Stimulated activated naive CD8-positive, alpha-beta T cell treated with anti-CD3 and anti-CD28 coated beads, Interleukin-15, Interleukin-2, amounts not matched to agents 100 ng/mL and 50 ng/mL, for 24 hours (primary cell): ENCODE data around the gene PROX2.

Experiments used
- H3K27ac Mint-ChIP-seq: one replicate; pipeline ENCODE4 v1.8.0; 2021; ENCODE audit warnings: mild to moderate bottlenecking, mixed read lengths
- H3K27me3 Mint-ChIP-seq: one replicate; pipeline ENCODE4 v1.8.0; 2021; ENCODE audit warnings: mixed read lengths
- H3K36me3 Mint-ChIP-seq: one replicate; pipeline ENCODE4 v1.8.0; 2021; ENCODE audit warnings: low read depth, mixed read lengths
- H3K4me1 Mint-ChIP-seq: one replicate; pipeline ENCODE4 v1.8.0; 2021; ENCODE audit warnings: low read depth, mixed read lengths
- H3K4me3 Mint-ChIP-seq: one replicate; pipeline ENCODE4 v1.8.0; 2021; ENCODE audit warnings: mild to moderate bottlenecking, mixed read lengths
- H3K9me3 Mint-ChIP-seq: one replicate; pipeline ENCODE4 v1.8.0; 2021; ENCODE audit warnings: mixed read lengths

The PROX2 gene

DNA sequence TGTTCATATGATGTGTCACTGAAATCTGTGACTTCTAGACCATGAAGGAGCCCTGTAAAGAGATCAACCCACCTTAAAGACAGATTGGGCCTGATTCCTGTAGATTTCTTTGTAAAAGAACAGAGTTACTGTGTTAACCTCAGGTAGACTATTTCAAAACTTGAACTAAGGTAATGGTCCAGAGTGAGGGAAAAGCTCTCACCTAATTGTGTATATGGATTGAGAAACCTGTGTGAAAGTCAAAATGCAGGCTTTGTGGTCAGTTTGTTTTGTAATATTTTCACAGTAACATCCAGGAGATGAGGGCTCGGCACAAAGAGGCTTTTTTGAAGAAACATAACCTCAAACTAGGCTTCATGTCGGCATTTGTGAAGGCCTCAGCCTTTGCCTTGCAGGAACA is 22.1 kb upstream of the PROX2 start:
- peaks cover 3% of the 10 kb centered on the region for H3K4me1 Mint-ChIP-seq
- no peak overlapping the region for H3K4me3 Mint-ChIP-seq
- H3K27ac Mint-ChIP-seq = peak overlapping the region; percentile 15
- no peaks in the 10 kb centered on the region for H3K27me3 Mint-ChIP-seq
- H3K9me3 Mint-ChIP-seq = no peaks in the 10 kb centered on the region
- H3K36me3 Mint-ChIP-seq = peaks cover 82% of the 10 kb centered on the region

DNA sequence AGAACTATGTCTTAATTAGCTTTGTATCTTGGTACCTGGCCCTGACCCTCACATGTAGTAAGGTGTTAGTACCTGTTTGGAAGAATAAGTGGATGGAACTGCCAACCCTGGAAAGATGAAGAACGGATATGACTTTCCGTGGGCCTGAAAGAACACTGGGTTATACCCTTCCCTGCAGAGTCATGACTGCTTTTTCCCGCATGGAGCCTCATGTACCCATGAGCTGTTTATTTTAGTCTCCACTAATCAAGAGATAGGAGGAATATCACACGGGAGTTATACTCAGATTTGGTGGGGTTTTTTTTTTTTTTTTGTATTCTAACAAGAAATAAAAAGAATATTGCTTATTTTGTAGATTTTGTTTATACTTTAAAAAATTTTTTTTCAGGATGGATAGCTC is 21.7 kb upstream of the PROX2 start:
- H3K4me1 Mint-ChIP-seq = peaks cover 6% of the 10 kb centered on the region

DNA sequence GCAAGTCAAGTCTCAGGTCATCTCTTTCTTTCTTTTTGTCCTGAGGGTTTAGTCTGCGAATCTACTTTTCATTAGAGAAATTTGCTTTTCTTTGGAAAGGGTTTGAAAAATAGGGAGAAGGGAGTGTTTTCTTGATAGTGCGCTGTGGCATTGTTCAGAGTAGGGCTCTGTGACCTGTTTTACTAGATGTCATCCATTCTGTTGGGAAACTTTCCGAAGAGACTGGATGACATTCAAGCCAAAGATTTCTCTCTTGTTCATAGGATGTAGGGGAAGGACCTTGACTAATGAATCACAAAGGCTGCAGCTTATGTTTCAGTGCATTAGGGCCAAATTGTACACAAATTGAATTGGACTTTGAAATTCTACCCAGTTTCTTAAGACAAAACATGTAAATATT is 20.5 kb upstream of the PROX2 start:
- Mint-ChIP-seq H3K4me1 (peaks cover 6% of the 10 kb centered on the region), H3K9me3 (no peaks in the 10 kb centered on the region), H3K27me3 (no peaks in the 10 kb centered on the region), H3K4me3 (no peak overlapping the region), H3K27ac (no peak overlapping the region), H3K36me3 (peaks cover 85% of the 10 kb centered on the region)

More for the DNA sequence above, 21.7 kb upstream of the PROX2 start:
- Mint-ChIP-seq H3K4me3 (no peak overlapping the region), H3K27me3 (no peaks in the 10 kb centered on the region), H3K27ac (no peak overlapping the region), H3K36me3 (peaks cover 81% of the 10 kb centered on the region), H3K9me3 (no peaks in the 10 kb centered on the region)

DNA sequence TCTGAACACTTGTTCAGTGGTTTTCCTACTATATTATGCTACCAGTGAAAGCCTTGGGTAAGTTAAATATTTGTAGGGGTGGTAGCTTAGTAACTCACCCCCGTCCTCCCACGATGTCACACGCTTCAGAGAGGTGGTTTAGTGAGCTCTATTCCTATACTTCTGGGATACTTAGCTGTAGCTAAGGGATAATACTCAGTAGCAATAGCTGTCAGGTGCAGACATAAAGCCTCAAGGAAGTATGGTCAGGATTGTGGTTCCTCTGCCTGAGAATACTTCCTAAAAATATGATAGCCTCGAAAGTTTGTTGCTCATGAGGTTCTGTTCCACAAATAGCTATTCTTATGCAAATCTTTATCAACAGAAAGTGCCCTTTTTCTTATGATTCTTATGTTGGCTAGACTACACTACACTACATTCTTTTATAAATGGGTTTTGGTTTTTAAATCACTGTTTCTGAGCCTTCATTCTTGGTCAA is 17.7 kb upstream of the PROX2 start:
- Mint-ChIP-seq H3K36me3 (peaks cover 82% of the 10 kb centered on the region), H3K27ac (peak overlapping the region; percentile 1), H3K9me3 (no peaks in the 10 kb centered on the region)

DNA sequence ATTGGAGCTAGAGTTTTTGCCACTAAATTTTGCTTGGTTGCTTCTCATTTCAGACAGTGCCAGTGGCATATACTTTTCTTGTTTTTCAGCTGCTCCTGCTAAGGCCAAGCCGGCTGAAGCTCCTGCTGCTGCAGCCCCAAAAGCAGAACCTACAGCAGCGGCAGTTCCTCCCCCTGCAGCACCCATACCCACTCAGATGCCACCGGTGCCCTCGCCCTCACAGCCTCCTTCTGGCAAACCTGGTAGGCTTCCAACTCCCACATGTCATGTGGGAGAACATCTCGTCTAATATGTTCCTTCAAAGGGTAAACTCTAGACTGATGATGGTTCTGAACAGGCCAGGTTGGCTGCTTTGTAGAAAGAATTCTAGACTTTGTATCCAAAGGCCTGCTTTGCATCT is 16.8 kb upstream of the PROX2 start:
- H3K4me3 Mint-ChIP-seq = no peak overlapping the region
- no peaks in the 10 kb centered on the region for H3K9me3 Mint-ChIP-seq
- no peaks in the 10 kb centered on the region for H3K27me3 Mint-ChIP-seq
- H3K4me1 Mint-ChIP-seq = peaks cover 13% of the 10 kb centered on the region
- H3K27ac Mint-ChIP-seq = no peak overlapping the region
- peaks cover 83% of the 10 kb centered on the region for H3K36me3 Mint-ChIP-seq

More for the DNA sequence above, 17.7 kb upstream of the PROX2 start:
- Mint-ChIP-seq H3K27me3 (no peaks in the 10 kb centered on the region), H3K4me1 (peaks cover 6% of the 10 kb centered on the region), H3K4me3 (no peak overlapping the region)

DNA sequence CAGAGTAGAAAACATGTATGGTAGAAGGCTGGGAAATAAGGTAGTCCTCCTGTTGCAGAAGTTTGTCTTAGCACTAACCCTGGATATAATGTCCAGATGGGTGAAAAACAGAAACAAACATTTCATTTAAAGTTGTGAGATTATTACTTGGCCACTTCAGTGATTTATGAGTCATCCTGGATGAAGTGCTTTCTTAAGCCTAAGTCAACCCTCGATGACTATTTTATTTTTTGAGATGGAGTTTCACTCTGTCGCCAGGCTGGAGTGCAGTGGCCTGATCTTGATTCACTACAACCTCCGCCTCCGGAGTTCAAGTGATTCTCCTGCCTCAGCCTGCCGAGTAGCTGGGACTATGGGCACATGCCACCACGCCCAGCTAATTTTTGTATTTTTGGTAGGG is 15.9 kb upstream of the PROX2 start:
- Mint-ChIP-seq H3K4me1 (peaks cover 13% of the 10 kb centered on the region), H3K4me3 (no peak overlapping the region), H3K27ac (no peak overlapping the region), H3K9me3 (no peaks in the 10 kb centered on the region), H3K27me3 (no peaks in the 10 kb centered on the region), H3K36me3 (peaks cover 76% of the 10 kb centered on the region)

DNA sequence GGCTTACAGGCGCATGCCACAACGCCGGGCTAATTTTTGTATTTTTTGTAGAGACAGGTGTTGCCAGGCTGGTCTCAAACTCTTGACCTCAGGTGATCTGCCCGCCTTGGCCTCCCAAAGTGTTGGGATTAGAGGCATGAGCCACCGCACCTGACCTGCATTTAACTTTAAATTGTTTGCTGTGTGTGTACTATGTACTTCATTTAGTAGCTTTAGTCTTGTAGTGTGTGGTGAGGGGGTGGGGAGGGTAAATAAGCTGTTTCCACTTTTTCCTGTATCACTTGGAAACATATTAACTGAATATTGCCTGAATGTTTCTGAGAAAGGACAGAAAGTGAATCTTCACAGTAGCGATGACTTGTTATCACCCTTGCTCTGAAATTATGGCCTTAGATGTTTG is 14.3 kb upstream of the PROX2 start:
- no peak overlapping the region for H3K27ac Mint-ChIP-seq
- peaks cover 77% of the 10 kb centered on the region for H3K36me3 Mint-ChIP-seq
- H3K27me3 Mint-ChIP-seq = no peaks in the 10 kb centered on the region
- H3K9me3 Mint-ChIP-seq = no peaks in the 10 kb centered on the region
- H3K4me3 Mint-ChIP-seq = no peak overlapping the region
- H3K4me1 Mint-ChIP-seq = peaks cover 27% of the 10 kb centered on the region

DNA sequence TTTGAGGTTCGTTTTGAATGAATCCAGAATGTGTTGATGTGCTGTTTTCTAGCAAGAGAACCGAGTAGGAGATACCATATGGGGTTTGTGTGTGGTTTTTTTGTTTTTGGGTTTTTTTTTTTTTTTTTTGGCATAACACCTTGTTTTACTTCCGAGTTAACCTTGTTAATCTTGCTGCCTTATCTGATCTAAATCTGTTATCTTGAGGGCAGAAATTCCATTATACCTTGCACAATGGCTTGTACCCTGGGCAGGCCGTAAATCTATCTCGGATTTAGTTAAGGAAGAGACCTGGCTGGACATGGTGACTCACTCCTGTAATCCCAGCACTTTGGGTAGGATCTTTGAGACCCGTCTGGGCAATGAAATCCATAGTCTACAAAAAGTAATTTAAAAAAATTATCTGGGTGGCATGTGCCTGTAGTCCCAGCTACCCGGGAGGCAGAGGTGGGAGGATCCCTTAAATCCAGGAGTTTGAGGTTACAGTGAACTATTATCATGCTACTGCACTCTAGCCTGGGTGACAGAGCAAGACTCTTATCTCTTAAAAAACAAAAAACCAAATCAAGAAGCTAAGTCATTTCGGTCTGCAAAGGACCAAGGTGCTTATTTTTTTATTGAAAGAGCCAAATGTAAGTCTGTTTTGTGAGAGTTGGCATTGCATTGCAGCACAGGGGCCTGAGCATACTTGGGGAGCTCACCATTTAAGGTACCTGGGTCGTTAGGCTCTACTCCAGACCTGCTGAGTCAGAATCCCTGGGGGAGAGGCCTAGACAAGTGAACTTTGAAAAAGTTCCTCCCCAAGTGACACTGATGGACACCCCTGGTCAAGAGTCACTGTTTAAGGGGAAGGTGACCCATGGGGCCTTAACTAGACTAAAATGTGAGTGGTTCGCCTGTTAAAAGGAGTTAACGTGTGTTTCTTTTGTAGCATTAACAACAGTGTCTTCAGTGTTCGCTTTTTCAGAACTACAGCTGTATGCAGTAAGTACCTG is 12.5 kb upstream of the PROX2 start:
- Mint-ChIP-seq H3K9me3 (no peaks in the 10 kb centered on the region), H3K27ac (no peak overlapping the region), H3K4me3 (no peak overlapping the region), H3K36me3 (peaks cover 79% of the 10 kb centered on the region), H3K4me1 (peaks cover 44% of the 10 kb centered on the region), H3K27me3 (no peaks in the 10 kb centered on the region)

DNA sequence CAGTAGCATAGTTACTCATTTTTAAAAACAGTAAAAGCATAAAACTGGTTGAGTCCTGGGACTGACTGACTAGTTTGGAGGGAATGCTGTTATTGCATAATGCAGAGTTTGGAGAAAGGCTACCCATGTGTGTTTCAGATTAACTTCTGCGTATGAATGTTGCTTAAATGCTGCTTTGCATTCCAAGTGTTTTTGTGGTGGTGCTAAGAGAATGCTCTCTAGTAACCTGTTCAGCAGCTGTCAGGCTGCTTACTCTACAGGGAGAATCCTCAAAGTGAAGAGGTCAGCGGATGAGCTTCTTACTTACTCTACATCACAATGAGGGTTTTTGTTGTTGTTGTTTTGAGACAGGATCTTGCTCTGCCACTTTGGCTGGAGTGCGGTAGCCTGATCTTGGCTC is 10.1 kb upstream of the PROX2 start:
- Mint-ChIP-seq H3K27me3 (no peaks in the 10 kb centered on the region), H3K27ac (no peak overlapping the region), H3K4me3 (no peak overlapping the region), H3K9me3 (no peaks in the 10 kb centered on the region), H3K4me1 (peaks cover 52% of the 10 kb centered on the region), H3K36me3 (peaks cover 70% of the 10 kb centered on the region)

DNA sequence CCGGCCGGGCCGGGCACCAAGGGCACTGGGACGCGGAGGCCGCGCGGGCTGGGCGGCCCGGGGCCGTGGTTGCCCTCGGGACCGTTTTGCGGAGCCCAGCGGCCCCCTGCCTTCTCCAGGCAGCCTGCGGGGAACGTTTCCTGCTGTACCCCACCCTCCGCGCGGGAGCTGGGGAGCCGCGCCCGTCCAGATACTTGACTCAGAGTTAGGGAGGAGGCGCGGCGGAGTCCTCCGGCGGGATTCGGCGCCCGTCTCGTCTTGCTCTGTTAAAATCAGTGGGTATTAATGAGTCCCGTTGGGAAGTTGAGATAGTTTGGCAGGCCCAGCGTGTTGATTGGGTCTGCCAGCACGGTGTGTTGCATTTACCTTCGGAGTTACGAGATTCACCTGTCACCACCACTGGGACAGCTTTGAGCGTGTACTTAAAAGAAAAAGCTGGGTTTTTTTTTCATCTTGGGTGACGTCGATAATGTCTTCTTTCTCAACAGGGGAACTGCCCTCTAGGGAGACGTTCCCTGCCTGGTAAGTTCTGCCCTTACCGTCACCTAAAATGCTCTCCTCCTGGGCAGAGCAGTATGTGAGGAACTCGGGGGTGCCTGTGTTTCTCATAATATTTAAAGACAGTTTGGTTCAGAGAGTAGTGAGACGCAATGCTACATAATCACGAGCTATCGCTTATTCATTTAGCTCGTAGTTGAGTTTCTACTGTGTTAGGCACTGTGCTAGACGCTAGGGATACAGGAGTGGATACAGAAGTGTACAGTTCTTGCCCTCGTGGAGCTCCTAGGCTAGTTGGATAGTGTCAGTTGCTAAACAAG is 6.4 kb upstream of the PROX2 start:
- H3K4me1 Mint-ChIP-seq = peaks cover 59% of the 10 kb centered on the region
- peak overlapping the region; percentile 96 for H3K27ac Mint-ChIP-seq
- no peaks in the 10 kb centered on the region for H3K27me3 Mint-ChIP-seq
- H3K4me3 Mint-ChIP-seq = peak overlapping the region; percentile 99
- peaks cover 42% of the 10 kb centered on the region for H3K36me3 Mint-ChIP-seq
- H3K9me3 Mint-ChIP-seq = no peaks in the 10 kb centered on the region

DNA sequence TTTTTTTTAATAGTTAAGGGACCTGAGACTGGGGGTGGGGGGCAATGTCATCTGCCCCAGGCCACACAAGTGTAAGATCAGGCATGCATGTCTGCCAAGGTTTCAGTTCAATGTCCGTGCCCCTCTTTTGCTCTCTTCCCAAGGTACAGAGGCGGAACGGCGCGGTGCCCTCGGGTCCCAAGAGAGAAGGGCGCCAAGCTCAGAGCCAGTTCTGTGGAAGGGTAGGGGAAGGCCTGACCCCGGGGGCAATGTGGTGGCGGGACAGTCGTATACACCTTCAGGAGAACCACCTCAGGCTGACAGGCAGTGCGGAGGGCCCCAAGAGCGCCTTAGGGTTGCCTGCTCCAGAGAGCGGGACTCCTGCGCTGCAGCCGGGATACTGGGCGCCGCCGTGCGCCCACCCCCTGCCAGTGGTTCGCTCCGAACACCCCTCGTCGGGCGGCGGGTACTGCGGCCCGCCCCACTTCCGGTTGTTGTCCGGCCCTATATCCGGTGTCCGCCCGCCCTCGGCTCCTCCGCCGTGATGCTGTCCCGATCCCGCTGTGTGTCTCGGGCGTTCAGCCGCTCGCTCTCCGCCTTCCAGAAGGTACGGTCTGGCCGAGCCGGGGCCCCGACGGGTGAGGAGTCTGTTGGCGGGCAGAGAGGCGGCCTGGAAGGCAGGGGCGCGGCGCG is 5.6 kb upstream of the PROX2 start, which contains the start of gene DLST:
Gene DLST (plus strand): TSS at position 486 of the 672 bp plus-strand sequence. CDS start 38 bp downstream, at position 524.
- Mint-ChIP-seq H3K27me3 (no peaks in the 10 kb centered on the region), H3K4me1 (peaks cover 60% of the 10 kb centered on the region), H3K4me3 (peak within 1 kb of the TSS; percentile 99), H3K36me3 (peaks cover 41% of the 10 kb centered on the region), H3K9me3 (no peaks in the 10 kb centered on the region), H3K27ac (peak within 1 kb of the TSS; percentile 96)

DNA sequence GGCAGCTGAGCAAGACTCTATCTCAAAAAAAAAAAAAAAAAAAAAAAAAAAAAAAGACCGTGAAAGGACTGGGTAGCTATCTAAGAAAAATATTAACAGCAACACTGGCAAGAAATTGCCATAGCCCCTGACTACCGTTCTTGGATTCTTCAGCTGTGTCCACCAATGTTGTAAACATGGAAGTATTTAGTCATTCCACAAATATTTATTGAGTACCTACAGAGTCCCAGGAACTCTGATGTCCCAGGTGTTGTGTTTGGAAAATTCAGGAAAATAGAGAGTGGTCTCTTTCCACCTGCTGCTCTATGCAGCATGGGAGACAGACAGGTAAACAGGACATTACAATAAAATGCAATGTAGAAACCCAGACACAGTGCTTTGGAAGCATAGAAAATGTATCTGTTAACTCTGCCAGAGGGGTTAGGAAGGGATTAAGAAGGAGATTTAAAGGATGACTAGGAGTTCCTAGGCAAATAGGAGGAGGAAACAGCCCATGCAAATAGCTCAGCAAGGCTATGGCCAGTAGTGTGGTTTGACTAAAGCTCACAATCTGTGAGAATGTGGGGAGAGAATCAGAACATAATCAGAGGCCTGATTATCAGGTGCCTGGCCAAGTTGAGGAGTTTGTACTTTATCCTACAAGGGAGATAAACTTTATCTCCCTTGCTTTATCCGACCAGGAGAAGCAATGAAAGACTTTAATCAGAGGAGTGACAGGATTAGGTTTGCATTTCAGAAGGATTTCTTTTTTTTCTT is 3.7 kb upstream of the PROX2 start:
- Mint-ChIP-seq H3K4me1 (peaks cover 57% of the 10 kb centered on the region), H3K27me3 (no peaks in the 10 kb centered on the region), H3K9me3 (no peaks in the 10 kb centered on the region), H3K4me3 (no peak overlapping the region), H3K27ac (peak overlapping the region; percentile 49), H3K36me3 (peaks cover 24% of the 10 kb centered on the region)

DNA sequence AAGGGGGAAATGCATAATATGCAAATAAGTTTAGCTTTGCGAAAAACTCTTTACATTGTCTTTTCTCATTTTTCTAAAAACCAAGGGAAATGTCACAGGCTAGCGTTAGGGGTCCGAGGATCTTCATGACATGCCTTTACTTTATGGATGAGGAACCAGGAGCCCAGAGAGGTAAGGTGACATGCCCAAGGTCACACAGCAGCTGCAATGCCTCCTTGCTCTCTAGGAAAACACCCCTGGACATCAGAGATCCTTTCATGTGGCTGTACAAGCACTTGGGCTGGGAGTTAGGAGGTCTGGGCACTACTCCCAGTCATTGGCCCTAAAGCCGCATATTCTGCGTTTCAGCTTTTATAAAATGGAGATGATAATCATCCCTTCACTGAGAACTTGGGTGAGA is 741 bp downstream of the PROX2 start:
- Mint-ChIP-seq H3K27ac (peak overlapping the region; percentile 60), H3K9me3 (no peaks in the 10 kb centered on the region), H3K4me3 (peak overlapping the region; percentile 62), H3K36me3 (no peaks in the 10 kb centered on the region), H3K4me1 (peaks cover 23% of the 10 kb centered on the region), H3K27me3 (no peaks in the 10 kb centered on the region)

DNA sequence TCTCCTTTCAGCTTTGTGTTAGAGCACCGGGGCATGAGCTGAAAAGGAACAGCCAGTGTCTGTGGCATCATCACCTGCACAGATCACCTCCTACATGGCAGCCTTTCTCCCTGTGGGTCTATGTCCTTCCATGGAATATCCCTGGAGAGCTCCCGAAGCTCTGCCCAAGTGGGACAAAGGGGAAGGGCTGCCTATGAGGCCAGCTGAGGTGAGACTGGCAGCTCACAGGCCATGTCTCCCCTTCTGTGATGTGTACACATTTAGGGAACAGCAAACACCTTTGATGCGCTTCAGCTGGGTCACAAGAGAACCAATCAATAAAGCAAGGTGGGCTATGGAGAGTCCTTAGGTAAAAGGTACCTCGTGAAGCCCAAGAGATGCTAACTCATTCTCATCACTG is 4.1 kb downstream of the PROX2 start:
- Mint-ChIP-seq H3K36me3 (no peaks in the 10 kb centered on the region), H3K9me3 (no peaks in the 10 kb centered on the region), H3K4me1 (peaks cover 36% of the 10 kb centered on the region), H3K27me3 (no peaks in the 10 kb centered on the region), H3K4me3 (no peak overlapping the region), H3K27ac (no peak overlapping the region)
